PC-3 (cell line): Measurements from ENCODE around the gene CATSPERZ. TPM values are rescaled to one million over a fixed set of nuclear protein-coding genes. Genes with fewer than 3 reads are reported as not detected.

Experiments
- ATAC-seq: fragments of 200-7000 bp; cut with Tn5 transposase; 2 replicates; pipeline ENCODE4 v1.9.1; 2020; ENCODE audit warnings: mild to moderate bottlenecking, moderate library complexity
- BruUV-seq: library from RNA; stranded (reverse); fragments of 400-500 nt; replicated peaks from 2 replicates; lab custom pipeline; 2021; lab: Mats Ljungman, UMichigan
- CTCF ChIA-PET: fragments of 300-600 bp; sonication (Branson Sonifier 250); formaldehyde crosslinking; loops from one replicate; lab custom pipeline; 2022; ENCODE audit warnings: antibody characterized with exemption; lab: Charles Lee
- POLR2A ChIA-PET: fragments of 300-600 bp; sonication (Branson Sonifier 250); formaldehyde crosslinking; loops from one replicate; lab custom pipeline; 2022; ENCODE audit warnings: antibody characterized with exemption; ENCODE audit not compliant: unreplicated experiment; lab: Charles Lee
- DNase-seq: peaks from one replicate; pipeline ENCODE4 v3.0.0-alpha.2; 2015
- H2AFZ ChIP-seq: fragments of 300-600 bp; sonication (generic); 2 replicates; pipeline ENCODE4 v1.6.0; 2016; ENCODE audit warnings: antibody characterized with exemption, low read length
- H3F3A ChIP-seq: fragments of 300-600 bp; sonication (generic); one replicate; pipeline ENCODE4 v1.6.0; 2017; ENCODE audit warnings: antibody characterized with exemption, low read length, control low read depth, mild to moderate bottlenecking; ENCODE audit not compliant: unreplicated experiment
- H3K27ac ChIP-seq: fragments of 300-600 bp; sonication (generic); 2 replicates; pipeline ENCODE4 v1.5.1; 2016; ENCODE audit warnings: mild to moderate bottlenecking, low read length
- H3K27me3 ChIP-seq: fragments of 300-600 bp; sonication (generic); 2 replicates; pipeline ENCODE4 v1.6.1; 2016; ENCODE audit warnings: low read length, mixed read lengths
- H3K36me3 ChIP-seq: fragments of 300-600 bp; sonication (generic); 2 replicates; pipeline ENCODE4 v1.6.1; 2016; ENCODE audit warnings: low read depth, mixed run types, low read length, mixed read lengths
- H3K4me1 ChIP-seq: fragments of 300-600 bp; sonication (generic); 2 replicates; pipeline ENCODE4 v1.5.1; 2016; ENCODE audit warnings: low read length; ENCODE audit not compliant: insufficient read depth
- H3K4me2 ChIP-seq: fragments of 300-600 bp; sonication (generic); 2 replicates; pipeline ENCODE4 v1.6.0; 2016; ENCODE audit warnings: low read length
- H3K4me3 ChIP-seq: fragments of 300-600 bp; sonication (generic); 2 replicates; pipeline ENCODE4 v1.5.1; 2016; ENCODE audit warnings: mild to moderate bottlenecking, low read length, mixed read lengths
- H3K79me2 ChIP-seq: fragments of 300-600 bp; sonication (generic); 2 replicates; pipeline ENCODE4 v1.6.1; 2017; ENCODE audit warnings: low read length, mixed read lengths
- H3K9ac ChIP-seq: fragments of 300-600 bp; sonication (generic); 2 replicates; pipeline ENCODE4 v1.6.0; 2016; ENCODE audit warnings: mild to moderate bottlenecking, low read length
- H3K9me2 ChIP-seq: fragments of 300-600 bp; sonication (generic); replicated peaks from 2 replicates; pipeline ENCODE4 v1.6.1; 2016; ENCODE audit warnings: mixed run types, low read length, mixed read lengths
- H3K9me3 ChIP-seq: fragments of 300-600 bp; sonication (generic); 2 replicates; pipeline ENCODE4 v1.6.1; 2016; ENCODE audit warnings: low read length, mixed read lengths
- H4K20me1 ChIP-seq: fragments of 300-600 bp; sonication (generic); 2 replicates; pipeline ENCODE4 v1.6.1; 2016; ENCODE audit warnings: low read length, mixed read lengths
- CTCF ChIP-seq: fragments of 300-600 bp; sonication (generic); conservative IDR thresholded peaks from 2 replicates; pipeline ENCODE4 v1.5.1; 2017; ENCODE audit warnings: antibody characterized with exemption, low read depth, mild to moderate bottlenecking, low read length
- EZH2 ChIP-seq: fragments of 300-600 bp; sonication (generic); IDR thresholded peaks from one replicate; pipeline ENCODE4 v1.6.1; 2017; ENCODE audit warnings: antibody characterized with exemption, mild to moderate bottlenecking, low read length; ENCODE audit not compliant: unreplicated experiment
- EZH2phosphoT487 ChIP-seq: fragments of 300-600 bp; sonication (generic); IDR thresholded peaks from 2 replicates; pipeline ENCODE4 v1.6.1; 2018; ENCODE audit warnings: mild to moderate bottlenecking, antibody characterized with exemption, low read length, borderline replicate concordance
- intact Hi-C: fragments of 100-400 bp; cut with micrococcal nuclease; formaldehyde crosslinking; loops from 2 replicates; pipeline ENCODE4 v1.9.0; 2023
- total RNA-seq: library from RNA; depleted of rRNA; stranded (reverse); fragments of >200 nt; gene quantifications from 2 replicates; pipeline ENCODE4 v1.2.3, GENCODE V29; 2014

The CATSPERZ gene
- total RNA-seq, 1 experiment from 2014 or later, result 9.2 TPM

- Histone ChIP-seq H2AFZ (no peak overlapping the region), H3K9ac (no peak overlapping the region), H3K9me3 (no peaks in the 10 kb centered on the region), H3K4me1 (peaks cover 23% of the 10 kb centered on the region), H3K4me3 (no peak overlapping the region), H3K9me2 (no peaks in the 10 kb centered on the region), H3F3A (no peaks in the 10 kb centered on the region), H3K27me3 (peaks cover 25% of the 10 kb centered on the region), H3K36me3 (no peaks in the 10 kb centered on the region), H3K27ac (no peak overlapping the region), H3K79me2 (no peaks in the 10 kb centered on the region), H3K4me2 (no peak overlapping the region), H4K20me1 (no peaks in the 10 kb centered on the region)
- intact Hi-C loops, result no loop called here
- no TSS peak for BruUV-seq
- ATAC-seq, result no peak
- ChIA-PET CTCF (no interaction called here), POLR2A (no interaction called here)
- no peak for TF ChIP-seq CTCF
- no peak for TF ChIP-seq EZH2
- TF ChIP-seq EZH2phosphoT487, result no peak
- no peak for DNase-seq
Observed at GRCh38 chr11:64296830-64297698, 3.1 kb upstream of the CATSPERZ start.

- BruUV-seq, result no TSS peak
- H3K4me1 ChIP-seq, result peaks cover 23% of the 10 kb centered on the region
- TF ChIP-seq EZH2, result no peak
- no peak for TF ChIP-seq CTCF
- TF ChIP-seq EZH2phosphoT487, result no peak
- no peaks in the 10 kb centered on the region for H4K20me1 ChIP-seq
- H3K79me2 ChIP-seq, result no peaks in the 10 kb centered on the region
- H3K9me3 ChIP-seq, result no peaks in the 10 kb centered on the region
- H3K9me2 ChIP-seq, result no peaks in the 10 kb centered on the region
- ATAC-seq (no peak), DNase-seq (no peak)
- H3F3A ChIP-seq, result no peaks in the 10 kb centered on the region
- no peak overlapping the region for H3K4me3 ChIP-seq
- no peak overlapping the region for H3K4me2 ChIP-seq
- no peak overlapping the region for H3K27ac ChIP-seq
- H3K36me3 ChIP-seq, result no peaks in the 10 kb centered on the region
- H3K27me3 ChIP-seq, result peaks cover 18% of the 10 kb centered on the region
- H2AFZ ChIP-seq, result no peak overlapping the region
- no peak overlapping the region for H3K9ac ChIP-seq
- ChIA-PET CTCF (no interaction called here), POLR2A (no interaction called here)
- intact Hi-C loops, result no loop called here
Observed at GRCh38 chr11:64297699-64298358, 2.3 kb upstream of the CATSPERZ start.
